HCT116 (cell line): ENCODE measurements around the gene ANKRD9. TPM values are rescaled to one million over a fixed set of nuclear protein-coding genes. Genes with fewer than 3 reads are reported as not detected.

Experiments
- ATAC-seq: fragments of 200-7000 bp; cut with Tn5 transposase; 2 replicates; pipeline ENCODE4 v1.9.1; 2020; ENCODE audit warnings: mild to moderate bottlenecking, moderate library complexity
- BruUV-seq: library from RNA; stranded (reverse); fragments of 400-500 nt; replicated peaks from 2 replicates; lab custom pipeline; 2021; lab: Mats Ljungman, UMichigan
- CTCF ChIA-PET: fragments of 300-600 bp; sonication (Branson Sonifier 250); formaldehyde crosslinking; loops from one replicate; lab custom pipeline; 2021; ENCODE audit warnings: antibody characterized with exemption; lab: Charles Lee
- POLR2A ChIA-PET: fragments of 300-600, 350-600 bp; sonication (Branson Sonifier 250); formaldehyde crosslinking; loops from one replicate; lab custom pipeline; 2021; ENCODE audit warnings: antibody characterized with exemption; lab: Charles Lee
- RAD21 ChIA-PET, 2 experiments: fragments of 300-600 bp; sonication (Branson Sonifier 250); formaldehyde crosslinking; loops; one replicate each; lab custom pipeline; 2023; ENCODE audit warnings: low total read pairs in 2 of 2; ENCODE audit not compliant: uncharacterized antibody in 2 of 2, unreplicated experiment in 2 of 2, low non-redundant PET in 1 of 2; lab: Charles Lee
- DNase-seq: peaks from one replicate; pipeline ENCODE4 v3.0.0-alpha.2; 2010; ENCODE audit warnings: low read depth, low spot score
- H2AFZ ChIP-seq: fragments of 200-600 bp; shearing (Covaris generic), sonication (generic); 2 replicates; pipeline ENCODE4 v1.6.1; 2017; ENCODE audit warnings: low read depth, mixed run types, mixed read lengths, antibody characterized with exemption, low read length; ENCODE audit not compliant: poor library complexity, severe bottlenecking
- H3K27ac ChIP-seq: 2 replicates; pipeline ENCODE4 v1.5.1; 2012; ENCODE audit warnings: low read depth, low read length
- H3K27me3 ChIP-seq: fragments of 200-600 bp; sonication (generic); 2 replicates; pipeline ENCODE4 v1.6.1; 2016; ENCODE audit warnings: mixed run types, low read length, mixed read lengths; ENCODE audit not compliant: insufficient read depth
- H3K36me3 ChIP-seq, 2 experiments: fragments of 200-500 bp in 1 of 2; fragments of 200-600 bp in 1 of 2; sonication (Bioruptor generic) in 1 of 2; sonication (generic) in 1 of 2; 2 replicates each; pipeline versions ENCODE4 v1.5.1 to v1.6.1; 2014 to 2016; ENCODE audit warnings: low read length in 2 of 2, inconsistent platforms in 1 of 2, mixed read lengths in 1 of 2, mixed run types in 1 of 2; ENCODE audit not compliant: insufficient read depth in 2 of 2, control insufficient read depth in 1 of 2
- H3K4me1 ChIP-seq, 2 experiments: fragments of 200-600 bp in 1 of 2; sonication (generic) in 1 of 2; 2 replicates each; pipeline versions ENCODE4 v1.5.1 to v1.6.1; 2012 to 2017; ENCODE audit warnings: low read length in 2 of 2, inconsistent platforms in 1 of 2, mild to moderate bottlenecking in 1 of 2, mixed read lengths in 1 of 2, mixed run types in 1 of 2, moderate library complexity in 1 of 2; ENCODE audit not compliant: insufficient read depth in 2 of 2, control insufficient read depth in 1 of 2
- H3K4me2 ChIP-seq: fragments of 200-600 bp; sonication (generic); 2 replicates; pipeline ENCODE4 v1.6.1; 2017; ENCODE audit warnings: mixed run types, low read length, mixed read lengths
- H3K4me3 ChIP-seq, 2 experiments: fragments of 200-600 bp in 1 of 2; sonication (generic) in 1 of 2; replicated peaks in 1 of 2; 2 replicates each; pipeline ENCODE4 v1.5.1; 2011 to 2016; ENCODE audit warnings: low read length in 2 of 2, control low read depth in 1 of 2, low read depth in 1 of 2, mild to moderate bottlenecking in 1 of 2, mixed read lengths in 1 of 2, mixed run types in 1 of 2
- H3K79me2 ChIP-seq: fragments of 200-600 bp; sonication (generic); 2 replicates; pipeline ENCODE4 v1.6.1; 2017; ENCODE audit warnings: mild to moderate bottlenecking, mixed run types, low read length, moderate library complexity, mixed read lengths; ENCODE audit not compliant: insufficient read depth
- H3K9ac ChIP-seq: fragments of 200-600 bp; sonication (generic); 2 replicates; pipeline ENCODE4 v1.6.1; 2016; ENCODE audit warnings: low read length, mixed read lengths
- H3K9me2 ChIP-seq: fragments of 200-600 bp; sonication (generic), shearing (Covaris generic); 2 replicates; pipeline ENCODE4 v1.6.1; 2017; ENCODE audit warnings: mixed run types, mild to moderate bottlenecking, moderate library complexity; ENCODE audit not compliant: insufficient read depth
- H3K9me3 ChIP-seq, 2 experiments: fragments of 200-500 bp in 1 of 2; fragments of 200-600 bp in 1 of 2; sonication (Bioruptor generic) in 1 of 2; sonication (generic) in 1 of 2; 2 replicates each; pipeline ENCODE4 v1.6.1; 2014 to 2017; ENCODE audit warnings: low read length in 2 of 2, mixed read lengths in 2 of 2, inconsistent platforms in 1 of 2, low read depth in 1 of 2, mild to moderate bottlenecking in 1 of 2, mixed run types in 1 of 2, moderate library complexity in 1 of 2; ENCODE audit not compliant: control insufficient read depth in 1 of 2, insufficient read depth in 1 of 2
- H4K20me1 ChIP-seq: fragments of 200-600 bp; sonication (generic), shearing (Covaris generic); 2 replicates; pipeline ENCODE4 v1.6.1; 2017; ENCODE audit warnings: mixed run types, mild to moderate bottlenecking, moderate library complexity; ENCODE audit not compliant: insufficient read depth
- ATF3 ChIP-seq: IDR thresholded peaks from 2 replicates; pipeline ENCODE4 v1.6.1; 2012
- CBX3 ChIP-seq: IDR thresholded peaks from 2 replicates; pipeline ENCODE4 v1.6.1; 2012; ENCODE audit warnings: low read depth
- CEBPB ChIP-seq: IDR thresholded peaks from 2 replicates; pipeline ENCODE4 v1.6.1; 2012; ENCODE audit warnings: low read depth
- EGR1 ChIP-seq: IDR thresholded peaks from 2 replicates; pipeline ENCODE4 v1.6.1; 2012; ENCODE audit warnings: low read depth
- ELF1 ChIP-seq: IDR thresholded peaks from 2 replicates; pipeline ENCODE4 v1.6.1; 2012; ENCODE audit warnings: low read depth, borderline replicate concordance
- EZH2phosphoT487 ChIP-seq: fragments of 200-600 bp; IDR thresholded peaks from 2 replicates; pipeline ENCODE4 v1.6.1; 2018; ENCODE audit warnings: antibody characterized with exemption, borderline replicate concordance
- FOSL1 ChIP-seq: IDR thresholded peaks from 2 replicates; pipeline ENCODE4 v1.6.1; 2012; ENCODE audit warnings: low read depth
- JUND ChIP-seq: IDR thresholded peaks from 2 replicates; pipeline ENCODE4 v1.6.1; 2012
- POLR2A ChIP-seq: IDR thresholded peaks from 2 replicates; pipeline ENCODE4 v1.7.0; 2011; ENCODE audit warnings: borderline replicate concordance; ENCODE audit not compliant: insufficient read depth, insufficient read length; ENCODE audit errors: extremely low read depth
- POLR2AphosphoS5 ChIP-seq: IDR thresholded peaks from 2 replicates; pipeline ENCODE4 v1.6.1; 2011; ENCODE audit warnings: mild to moderate bottlenecking, low read depth, low read length, moderate library complexity
- RAD21 ChIP-seq: IDR thresholded peaks from 2 replicates; pipeline ENCODE4 v1.6.1; 2012; ENCODE audit warnings: low read depth, mild to moderate bottlenecking
- SP1 ChIP-seq: IDR thresholded peaks from 2 replicates; pipeline ENCODE4 v1.6.1; 2012; ENCODE audit warnings: low read depth
- TCF7L2 ChIP-seq: IDR thresholded peaks from 2 replicates; pipeline ENCODE4 v1.7.0; 2011; ENCODE audit warnings: borderline replicate concordance, inconsistent platforms; ENCODE audit not compliant: insufficient read depth, insufficient read length; ENCODE audit errors: extremely low read depth
- ZBTB33 ChIP-seq: IDR thresholded peaks from 2 replicates; pipeline ENCODE4 v1.6.1; 2011; ENCODE audit warnings: mild to moderate bottlenecking, low read length, moderate library complexity; ENCODE audit not compliant: insufficient replicate concordance; ENCODE audit errors: extremely low read depth
- ZFX ChIP-seq: fragments of 450-650 bp; IDR thresholded peaks from 2 replicates; pipeline ENCODE4 v1.6.1; 2017
- ZNF274 ChIP-seq: fragments of 200-500 bp; sonication (Bioruptor generic); IDR thresholded peaks from 2 replicates; pipeline ENCODE4 v1.6.1; 2014; ENCODE audit warnings: mild to moderate bottlenecking, low read depth, low read length, inconsistent platforms
- intact Hi-C: fragments of 100-400 bp; cut with micrococcal nuclease; formaldehyde crosslinking; loops from 2 replicates; pipeline ENCODE4 v1.10.0; 2022
- total RNA-seq: library from RNA; stranded (reverse); gene quantifications from one replicate; pipeline ENCODE4 v1.2.1, GENCODE V29; 2021; ENCODE audit not compliant: unreplicated experiment
- TF ChIP-seq, protein P1 (sequence below): IDR thresholded peaks from 2 replicates; pipeline ENCODE4 v1.6.1; 2012

The ANKRD9 gene
- total RNA-seq, 1 experiment from 2014 or later: 29.0 TPM

GRCh38 chr14:102539544-102540314 is 30.2 kb upstream of the ANKRD9 start:
- Histone ChIP-seq H2AFZ (no peak overlapping the region), H4K20me1 (no peaks in the 10 kb centered on the region), H3K4me2 (no peak overlapping the region), H3K9ac (no peak overlapping the region), H3K27me3 (no peaks in the 10 kb centered on the region), H3K4me1 (peaks cover 9 to 45% of the 10 kb centered on the region in 2 experiments), H3K9me2 (no peaks in the 10 kb centered on the region), H3K36me3 (no peaks in the 10 kb centered on the region), H3K4me3 (no peak overlapping the region), H3K27ac (peak overlapping the region; percentile 9; the same call in 1 of the 2 replicates), H3K79me2 (no peaks in the 10 kb centered on the region), H3K9me3 (no peaks in the 10 kb centered on the region)
- TF ChIP-seq SP1: no peak
- no peak for TF ChIP-seq EZH2phosphoT487
- TF ChIP-seq CEBPB: no peak
- no peak for TF ChIP-seq ELF1
- no peak for TF ChIP-seq ATF3
- no peak for TF ChIP-seq ZNF274
- TF ChIP-seq, protein P1, sequence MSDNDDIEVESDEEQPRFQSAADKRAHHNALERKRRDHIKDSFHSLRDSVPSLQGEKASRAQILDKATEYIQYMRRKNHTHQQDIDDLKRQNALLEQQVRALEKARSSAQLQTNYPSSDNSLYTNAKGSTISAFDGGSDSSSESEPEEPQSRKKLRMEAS: no peak
- no peak for TF ChIP-seq JUND
- no peak for TF ChIP-seq EGR1
- TF ChIP-seq RAD21: no peak
- TF ChIP-seq POLR2AphosphoS5: no peak
- TF ChIP-seq FOSL1: no peak
- no peak for TF ChIP-seq ZBTB33
- no peak for TF ChIP-seq CBX3
- TF ChIP-seq POLR2A: no peak
- no peak for TF ChIP-seq ZFX
- no peak for TF ChIP-seq TCF7L2
- intact Hi-C loops: no loop called here
- ATAC-seq (no peak), DNase-seq (no peak)
- BruUV-seq: no TSS peak
- CTCF ChIA-PET: no interaction called here
- POLR2A ChIA-PET: no interaction called here
- RAD21 ChIA-PET: no interaction called here
